Measurements from ENCODE around the gene UBE2I. TPM values are rescaled to one million over a fixed set of nuclear protein-coding genes. Genes with fewer than 3 reads are reported as not detected.

The UBE2I gene
- total and polyA plus RNA-seq, 2 of the 4 experiments (the other 2 are of a cell fraction) = 30.8 to 140 TPM

DNA sequence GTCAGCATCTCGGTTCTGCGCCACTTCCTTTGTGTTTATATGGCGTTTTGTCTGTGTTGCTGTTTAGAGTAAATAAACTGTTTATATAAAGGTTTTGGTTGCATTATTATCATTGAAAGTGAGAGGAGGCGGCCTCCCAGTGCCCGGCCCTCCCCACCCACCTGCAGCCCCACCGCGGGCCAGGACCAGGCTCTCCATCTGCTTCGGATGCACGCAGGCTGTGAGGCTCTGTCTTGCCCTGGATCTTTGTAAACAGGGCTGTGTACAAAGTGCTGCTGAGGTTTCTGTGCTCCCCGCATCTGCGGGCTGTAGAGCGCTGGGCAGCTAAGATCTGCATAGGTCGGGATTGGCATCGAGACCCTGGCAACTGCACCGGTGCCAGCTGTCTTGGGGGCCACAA is 15.8 kb downstream of the UBE2I start:
- H2BK5ac ChIP-seq (ENCODE audit: low read depth, low read length, poor library complexity, severe bottlenecking) = no peak overlapping the region
- ChIA-PET POLR2A (ENCODE audit: unreplicated experiment) (no interaction called here), CTCF (no interaction called here)
- dilution Hi-C loops (cut with HindIII; ENCODE audit: low sequenced_read_pairs, unreplicated experiment) (no loop called here), intact Hi-C loops (cut with micrococcal nuclease) (no loop called here), in situ Hi-C loops (cut with MboI; ENCODE audit: low sequenced_read_pairs) (no loop called here)
- DNase-seq (no peak), ATAC-seq (ENCODE audit: low read depth) (no peak)
- no peaks in the 10 kb centered on the region for H3K27me3 ChIP-seq (ENCODE audit: control insufficient read depth, insufficient read depth, low read length)
- no peak overlapping the region for H3K9ac ChIP-seq (ENCODE audit: low read depth, low read length)
- H3K36me3 ChIP-seq (ENCODE audit: control insufficient read depth, insufficient read depth, low read length) = peaks cover 44% of the 10 kb centered on the region
- no peak overlapping the region for H3K56ac ChIP-seq (ENCODE audit: extremely low read depth, insufficient read depth, low read length)
- no peak overlapping the region for H2AK9ac ChIP-seq (replicated peaks; ENCODE audit: low read depth, low read length, poor library complexity)
- no peak overlapping the region for H3K27ac ChIP-seq (ENCODE audit: insufficient read depth, low read length)
- H2BK15ac ChIP-seq (ENCODE audit: low read depth, low read length) = no peak overlapping the region
- H4K91ac ChIP-seq (ENCODE audit: insufficient read depth, low read depth, low read length) = no peak overlapping the region
- no peak overlapping the region for H4K5ac ChIP-seq (ENCODE audit: low read depth, low read length)
- no peak overlapping the region for H3K23ac ChIP-seq (ENCODE audit: low read depth, low read length)
- TF ChIP-seq, protein P1, sequence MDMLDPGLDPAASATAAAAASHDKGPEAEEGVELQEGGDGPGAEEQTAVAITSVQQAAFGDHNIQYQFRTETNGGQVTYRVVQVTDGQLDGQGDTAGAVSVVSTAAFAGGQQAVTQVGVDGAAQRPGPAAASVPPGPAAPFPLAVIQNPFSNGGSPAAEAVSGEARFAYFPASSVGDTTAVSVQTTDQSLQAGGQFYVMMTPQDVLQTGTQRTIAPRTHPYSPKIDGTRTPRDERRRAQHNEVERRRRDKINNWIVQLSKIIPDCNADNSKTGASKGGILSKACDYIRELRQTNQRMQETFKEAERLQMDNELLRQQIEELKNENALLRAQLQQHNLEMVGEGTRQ (IDR thresholded peaks at IDR 0.05; ENCODE audit: low read depth, low read length) = no peak
- no peak for TF ChIP-seq RCOR1 (IDR thresholded peaks at IDR 0.05; ENCODE audit: insufficient replicate concordance, low read length)
- TF ChIP-seq MXI1 (IDR thresholded peaks at IDR 0.05; ENCODE audit: borderline replicate concordance, low read depth, low read length) = no peak
- TF ChIP-seq, protein P2, sequence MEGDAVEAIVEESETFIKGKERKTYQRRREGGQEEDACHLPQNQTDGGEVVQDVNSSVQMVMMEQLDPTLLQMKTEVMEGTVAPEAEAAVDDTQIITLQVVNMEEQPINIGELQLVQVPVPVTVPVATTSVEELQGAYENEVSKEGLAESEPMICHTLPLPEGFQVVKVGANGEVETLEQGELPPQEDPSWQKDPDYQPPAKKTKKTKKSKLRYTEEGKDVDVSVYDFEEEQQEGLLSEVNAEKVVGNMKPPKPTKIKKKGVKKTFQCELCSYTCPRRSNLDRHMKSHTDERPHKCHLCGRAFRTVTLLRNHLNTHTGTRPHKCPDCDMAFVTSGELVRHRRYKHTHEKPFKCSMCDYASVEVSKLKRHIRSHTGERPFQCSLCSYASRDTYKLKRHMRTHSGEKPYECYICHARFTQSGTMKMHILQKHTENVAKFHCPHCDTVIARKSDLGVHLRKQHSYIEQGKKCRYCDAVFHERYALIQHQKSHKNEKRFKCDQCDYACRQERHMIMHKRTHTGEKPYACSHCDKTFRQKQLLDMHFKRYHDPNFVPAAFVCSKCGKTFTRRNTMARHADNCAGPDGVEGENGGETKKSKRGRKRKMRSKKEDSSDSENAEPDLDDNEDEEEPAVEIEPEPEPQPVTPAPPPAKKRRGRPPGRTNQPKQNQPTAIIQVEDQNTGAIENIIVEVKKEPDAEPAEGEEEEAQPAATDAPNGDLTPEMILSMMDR (conservative IDR thresholded peaks at IDR 0.05; ENCODE audit: low read depth, low read length) = no peak
- no peak for TF ChIP-seq NFE2L2 (IDR thresholded peaks at IDR 0.05; ENCODE audit: low read depth, low read length)
- no peak for TF ChIP-seq CEBPB (IDR thresholded peaks at IDR 0.05; ENCODE audit: low read depth, low read length)
- no peak for TF ChIP-seq CHD1 (IDR thresholded peaks at IDR 0.05; ENCODE audit: low read depth, low read length)
- no peak for TF ChIP-seq RAD21 (IDR thresholded peaks at IDR 0.05; ENCODE audit: low read length)
- no peak for TF ChIP-seq RFX5 (IDR thresholded peaks at IDR 0.05; ENCODE audit: low read depth, low read length)
- TF ChIP-seq BHLHE40 (IDR thresholded peaks at IDR 0.05; ENCODE audit: low read depth, low read length) = no peak
- TF ChIP-seq MAFK (IDR thresholded peaks at IDR 0.05; ENCODE audit: low read depth, low read length) = no peak
- no peak for TF ChIP-seq POLR2A (IDR thresholded peaks at IDR 0.05; ENCODE audit: low read depth, low read length)
- TF ChIP-seq SMC3 (IDR thresholded peaks at IDR 0.05; ENCODE audit: low read depth, low read length) = no peak
- no peak for TF ChIP-seq FOS (IDR thresholded peaks at IDR 0.05; ENCODE audit: low read depth, low read length)
- no peak for TF ChIP-seq MAZ (IDR thresholded peaks at IDR 0.05; ENCODE audit: borderline replicate concordance, low read depth, low read length)
- TF ChIP-seq, protein P3, sequence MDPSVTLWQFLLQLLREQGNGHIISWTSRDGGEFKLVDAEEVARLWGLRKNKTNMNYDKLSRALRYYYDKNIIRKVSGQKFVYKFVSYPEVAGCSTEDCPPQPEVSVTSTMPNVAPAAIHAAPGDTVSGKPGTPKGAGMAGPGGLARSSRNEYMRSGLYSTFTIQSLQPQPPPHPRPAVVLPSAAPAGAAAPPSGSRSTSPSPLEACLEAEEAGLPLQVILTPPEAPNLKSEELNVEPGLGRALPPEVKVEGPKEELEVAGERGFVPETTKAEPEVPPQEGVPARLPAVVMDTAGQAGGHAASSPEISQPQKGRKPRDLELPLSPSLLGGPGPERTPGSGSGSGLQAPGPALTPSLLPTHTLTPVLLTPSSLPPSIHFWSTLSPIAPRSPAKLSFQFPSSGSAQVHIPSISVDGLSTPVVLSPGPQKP (IDR thresholded peaks at IDR 0.05; ENCODE audit: borderline replicate concordance, low read depth, low read length) = no peak
- H3K79me1 ChIP-seq (ENCODE audit: low read depth in 1 of 2, low read length in 2 of 2) = peaks cover 0 to 11% of the 10 kb centered on the region in 2 experiments; a peak in 2 of 4 replicates
- BruUV-seq (replicated peaks) = no TSS peak
- WGBS, 2 experiments (ENCODE audit: extremely low coverage in 2 of 2, insufficient read length in 1 of 2) = 89% methylated on average over 4 of the region's 15 CpGs; no CpG with 5 or more reads in 1 of the 2 experiments
- H3K9me1 ChIP-seq (ENCODE audit: insufficient read depth, low read length) = no peaks in the 10 kb centered on the region
- H3K4me2 ChIP-seq (ENCODE audit: low read depth, low read length) = no peak overlapping the region
- H3K18ac ChIP-seq (ENCODE audit: low read depth, low read length) = no peak overlapping the region
- no peak overlapping the region for H2BK20ac ChIP-seq (ENCODE audit: low read depth, low read length)
- no peak overlapping the region for H3K4me3 ChIP-seq (ENCODE audit: insufficient read depth, low read depth, low read length)
- H2AFZ ChIP-seq (replicated peaks; ENCODE audit: low read length, poor library complexity) = no peak overlapping the region
- H3K9me3 ChIP-seq (ENCODE audit: control insufficient read depth, insufficient read depth, low read length) = no peaks in the 10 kb centered on the region
- no peak overlapping the region for H4K8ac ChIP-seq (ENCODE audit: low read depth in 2 of 2, low read length in 2 of 2)
- H2BK120ac ChIP-seq (ENCODE audit: low read depth, low read length) = no peak overlapping the region
- no peaks in the 10 kb centered on the region for H3K4me1 ChIP-seq (ENCODE audit: control insufficient read depth, insufficient read depth, low read length)
- H3K14ac ChIP-seq (replicated peaks; ENCODE audit: low read depth, low read length) = no peak overlapping the region
- H2AK5ac ChIP-seq (ENCODE audit: low read depth, low read length) = no peak overlapping the region
- peaks cover 30% of the 10 kb centered on the region for H4K20me1 ChIP-seq (ENCODE audit: insufficient read depth, low read length)
- no peak overlapping the region for H3K4ac ChIP-seq (ENCODE audit: low read depth, low read length)
